ENCODE measurements around the gene TPST1.

DNA sequence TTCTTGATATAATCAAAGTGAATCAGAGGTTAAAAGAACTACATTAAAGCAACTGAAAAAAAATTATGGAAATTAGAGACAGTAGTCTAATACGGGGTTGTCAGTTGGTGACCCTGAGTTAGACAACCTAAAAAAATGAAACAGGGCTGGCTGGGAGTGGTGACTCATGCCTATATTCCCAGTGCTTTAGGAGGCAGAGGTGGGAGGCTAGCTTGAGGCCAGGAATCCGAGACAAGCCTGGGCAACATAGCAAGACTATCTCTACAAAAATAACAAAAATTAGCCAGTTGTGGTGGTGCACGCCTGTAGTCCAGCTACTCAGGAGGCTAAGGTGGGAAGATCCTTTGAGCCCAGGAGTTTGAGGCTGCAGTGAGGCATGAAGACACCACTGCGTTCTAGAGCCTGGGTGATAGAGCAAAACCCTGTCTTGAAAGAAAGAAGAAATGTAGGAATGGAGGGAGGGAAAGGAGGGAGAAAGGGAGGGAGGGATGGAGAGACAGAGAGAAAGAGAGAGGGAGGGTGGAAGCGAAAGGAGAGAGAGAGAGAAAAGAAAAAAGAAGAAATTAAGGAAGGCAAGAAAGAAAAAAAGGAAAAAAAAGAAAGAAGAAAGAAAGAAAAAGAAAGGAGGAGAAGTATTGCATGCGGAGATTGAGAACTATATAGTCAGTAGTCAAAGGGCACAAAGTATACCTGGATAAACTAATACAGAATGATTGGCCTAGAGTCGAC, 166.1 kb downstream of the TPST1 start:
- TF ChIP-seq ZNF274 (IDR thresholded peaks at IDR 0.05; ENCODE audit: low read depth, low read length) (no peak), SUZ12 (IDR thresholded peaks at IDR 0.05; ENCODE audit: extremely low read depth, insufficient read depth, insufficient read length) (no peak)
